WTC11 (cell line): Measurements from ENCODE around the gene CTNND2.

Source experiments
- CREB1 ChIP-seq: sonication (generic); formaldehyde crosslinking; IDR thresholded peaks from 2 replicates; pipeline ENCODE4 v1.8.0; 2023; ENCODE audit warnings: mild to moderate bottlenecking, missing genetic modification reagents
- E2F1 ChIP-seq: sonication (generic); formaldehyde crosslinking; IDR thresholded peaks from 2 replicates; pipeline ENCODE4 v1.8.0; 2022; ENCODE audit warnings: mild to moderate bottlenecking, missing genetic modification reagents
- JAZF1 ChIP-seq: fragments of 250-450 bp; sonication (Bioruptor Pico); IDR thresholded peaks from 2 replicates; pipeline ENCODE4 v1.9.0; 2021; ENCODE audit warnings: moderate library complexity, mild to moderate bottlenecking, inconsistent platforms
- JUN ChIP-seq: sonication (generic); formaldehyde crosslinking; IDR thresholded peaks from 2 replicates; pipeline ENCODE4 v1.8.0; 2023; ENCODE audit warnings: mild to moderate bottlenecking, missing genetic modification reagents
- MAX ChIP-seq: sonication (generic); formaldehyde crosslinking; IDR thresholded peaks from 2 replicates; pipeline ENCODE4 v1.8.0; 2022; ENCODE audit warnings: mild to moderate bottlenecking, missing genetic modification reagents
- PREB ChIP-seq: sonication (generic); formaldehyde crosslinking; IDR thresholded peaks from 2 replicates; pipeline ENCODE4 v1.8.1; 2022; ENCODE audit warnings: mild to moderate bottlenecking, missing genetic modification reagents, moderate library complexity, borderline replicate concordance
- SMAD3 ChIP-seq: sonication (generic); formaldehyde crosslinking; IDR thresholded peaks from 2 replicates; pipeline ENCODE4 v1.8.0; 2022; ENCODE audit warnings: missing genetic modification reagents, mild to moderate bottlenecking, borderline replicate concordance
- TEAD4 ChIP-seq: sonication (generic); formaldehyde crosslinking; IDR thresholded peaks from 2 replicates; pipeline ENCODE4 v1.8.0; 2022; ENCODE audit warnings: mild to moderate bottlenecking, missing genetic modification reagents
- USF2 ChIP-seq: sonication (generic); formaldehyde crosslinking; IDR thresholded peaks from 2 replicates; pipeline ENCODE4 v1.8.1; 2023; ENCODE audit warnings: mild to moderate bottlenecking, missing genetic modification reagents, moderate library complexity
- ZNF263 ChIP-seq: sonication (generic); formaldehyde crosslinking; IDR thresholded peaks from 2 replicates; pipeline ENCODE4 v1.8.1; 2022; ENCODE audit warnings: low read depth, mild to moderate bottlenecking, moderate library complexity, missing genetic modification reagents
- TF ChIP-seq, protein P1 (sequence below): fragments of 200-600 bp; IDR thresholded peaks from 2 replicates; pipeline ENCODE4 v1.8.0; 2022; ENCODE audit warnings: antibody characterized with exemption
- TF ChIP-seq, protein P2 (sequence below): sonication (generic); formaldehyde crosslinking; IDR thresholded peaks from 2 replicates; pipeline ENCODE4 v1.8.1; 2023; ENCODE audit warnings: mild to moderate bottlenecking, missing genetic modification reagents, borderline replicate concordance
- TF ChIP-seq, protein P3 (sequence below): sonication (generic); formaldehyde crosslinking; IDR thresholded peaks from 2 replicates; pipeline ENCODE4 v1.8.1; 2022; ENCODE audit warnings: low read depth, missing genetic modification reagents, borderline replicate concordance
- TF ChIP-seq, protein P4 (sequence below): sonication (generic); formaldehyde crosslinking; conservative IDR thresholded peaks from 2 replicates; pipeline ENCODE4 v1.8.1; 2022; ENCODE audit warnings: mild to moderate bottlenecking, missing genetic modification reagents

DNA sequence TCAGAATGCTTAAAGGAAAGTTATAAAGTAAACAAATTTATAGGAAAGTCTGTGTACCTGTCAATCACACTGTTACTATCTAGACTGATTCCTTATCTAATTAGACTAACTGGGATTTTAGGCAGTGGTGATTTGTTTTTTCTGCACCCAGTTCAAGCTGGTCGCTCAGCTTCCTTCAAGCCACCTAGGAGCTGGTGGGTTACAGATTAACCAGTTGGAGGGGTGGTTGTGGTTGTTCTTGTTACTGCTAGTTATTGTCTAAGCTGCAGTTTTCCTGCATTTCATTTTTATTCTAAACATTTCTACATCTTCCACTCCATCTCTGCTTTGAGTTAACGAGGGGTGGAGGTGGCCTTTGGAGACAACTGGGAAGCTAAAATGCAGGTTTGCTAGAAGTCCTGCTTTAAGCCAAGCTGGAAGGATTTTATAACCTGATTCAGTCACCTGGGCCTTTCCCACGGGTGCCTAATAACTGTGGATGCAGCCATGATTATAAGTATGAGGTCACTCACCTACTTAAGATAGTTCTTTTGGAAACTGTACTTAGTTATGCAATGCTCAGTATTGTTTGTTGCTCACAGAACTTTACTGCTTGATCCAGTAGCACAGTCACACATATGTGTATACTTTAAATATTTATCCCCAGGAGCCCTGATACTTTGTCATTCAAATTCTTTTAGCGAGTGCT, 839.3 kb downstream of the CTNND2 start:
- TF ChIP-seq, protein P1, sequence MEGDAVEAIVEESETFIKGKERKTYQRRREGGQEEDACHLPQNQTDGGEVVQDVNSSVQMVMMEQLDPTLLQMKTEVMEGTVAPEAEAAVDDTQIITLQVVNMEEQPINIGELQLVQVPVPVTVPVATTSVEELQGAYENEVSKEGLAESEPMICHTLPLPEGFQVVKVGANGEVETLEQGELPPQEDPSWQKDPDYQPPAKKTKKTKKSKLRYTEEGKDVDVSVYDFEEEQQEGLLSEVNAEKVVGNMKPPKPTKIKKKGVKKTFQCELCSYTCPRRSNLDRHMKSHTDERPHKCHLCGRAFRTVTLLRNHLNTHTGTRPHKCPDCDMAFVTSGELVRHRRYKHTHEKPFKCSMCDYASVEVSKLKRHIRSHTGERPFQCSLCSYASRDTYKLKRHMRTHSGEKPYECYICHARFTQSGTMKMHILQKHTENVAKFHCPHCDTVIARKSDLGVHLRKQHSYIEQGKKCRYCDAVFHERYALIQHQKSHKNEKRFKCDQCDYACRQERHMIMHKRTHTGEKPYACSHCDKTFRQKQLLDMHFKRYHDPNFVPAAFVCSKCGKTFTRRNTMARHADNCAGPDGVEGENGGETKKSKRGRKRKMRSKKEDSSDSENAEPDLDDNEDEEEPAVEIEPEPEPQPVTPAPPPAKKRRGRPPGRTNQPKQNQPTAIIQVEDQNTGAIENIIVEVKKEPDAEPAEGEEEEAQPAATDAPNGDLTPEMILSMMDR: no peak
- no peak for TF ChIP-seq ZNF263
- TF ChIP-seq JUN: no peak
- TF ChIP-seq SMAD3 (CRISPR knock-in tag): no peak
- TF ChIP-seq, protein P2, sequence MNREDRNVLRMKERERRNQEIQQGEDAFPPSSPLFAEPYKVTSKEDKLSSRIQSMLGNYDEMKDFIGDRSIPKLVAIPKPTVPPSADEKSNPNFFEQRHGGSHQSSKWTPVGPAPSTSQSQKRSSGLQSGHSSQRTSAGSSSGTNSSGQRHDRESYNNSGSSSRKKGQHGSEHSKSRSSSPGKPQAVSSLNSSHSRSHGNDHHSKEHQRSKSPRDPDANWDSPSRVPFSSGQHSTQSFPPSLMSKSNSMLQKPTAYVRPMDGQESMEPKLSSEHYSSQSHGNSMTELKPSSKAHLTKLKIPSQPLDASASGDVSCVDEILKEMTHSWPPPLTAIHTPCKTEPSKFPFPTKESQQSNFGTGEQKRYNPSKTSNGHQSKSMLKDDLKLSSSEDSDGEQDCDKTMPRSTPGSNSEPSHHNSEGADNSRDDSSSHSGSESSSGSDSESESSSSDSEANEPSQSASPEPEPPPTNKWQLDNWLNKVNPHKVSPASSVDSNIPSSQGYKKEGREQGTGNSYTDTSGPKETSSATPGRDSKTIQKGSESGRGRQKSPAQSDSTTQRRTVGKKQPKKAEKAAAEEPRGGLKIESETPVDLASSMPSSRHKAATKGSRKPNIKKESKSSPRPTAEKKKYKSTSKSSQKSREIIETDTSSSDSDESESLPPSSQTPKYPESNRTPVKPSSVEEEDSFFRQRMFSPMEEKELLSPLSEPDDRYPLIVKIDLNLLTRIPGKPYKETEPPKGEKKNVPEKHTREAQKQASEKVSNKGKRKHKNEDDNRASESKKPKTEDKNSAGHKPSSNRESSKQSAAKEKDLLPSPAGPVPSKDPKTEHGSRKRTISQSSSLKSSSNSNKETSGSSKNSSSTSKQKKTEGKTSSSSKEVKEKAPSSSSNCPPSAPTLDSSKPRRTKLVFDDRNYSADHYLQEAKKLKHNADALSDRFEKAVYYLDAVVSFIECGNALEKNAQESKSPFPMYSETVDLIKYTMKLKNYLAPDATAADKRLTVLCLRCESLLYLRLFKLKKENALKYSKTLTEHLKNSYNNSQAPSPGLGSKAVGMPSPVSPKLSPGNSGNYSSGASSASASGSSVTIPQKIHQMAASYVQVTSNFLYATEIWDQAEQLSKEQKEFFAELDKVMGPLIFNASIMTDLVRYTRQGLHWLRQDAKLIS (CRISPR knock-in tag): no peak
- TF ChIP-seq CREB1 (CRISPR knock-in tag): no peak
- TF ChIP-seq, protein P3, sequence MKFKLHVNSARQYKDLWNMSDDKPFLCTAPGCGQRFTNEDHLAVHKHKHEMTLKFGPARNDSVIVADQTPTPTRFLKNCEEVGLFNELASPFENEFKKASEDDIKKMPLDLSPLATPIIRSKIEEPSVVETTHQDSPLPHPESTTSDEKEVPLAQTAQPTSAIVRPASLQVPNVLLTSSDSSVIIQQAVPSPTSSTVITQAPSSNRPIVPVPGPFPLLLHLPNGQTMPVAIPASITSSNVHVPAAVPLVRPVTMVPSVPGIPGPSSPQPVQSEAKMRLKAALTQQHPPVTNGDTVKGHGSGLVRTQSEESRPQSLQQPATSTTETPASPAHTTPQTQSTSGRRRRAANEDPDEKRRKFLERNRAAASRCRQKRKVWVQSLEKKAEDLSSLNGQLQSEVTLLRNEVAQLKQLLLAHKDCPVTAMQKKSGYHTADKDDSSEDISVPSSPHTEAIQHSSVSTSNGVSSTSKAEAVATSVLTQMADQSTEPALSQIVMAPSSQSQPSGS (CRISPR knock-in tag): no peak
- no peak for TF ChIP-seq MAX (CRISPR knock-in tag)
- TF ChIP-seq USF2: no peak
- TF ChIP-seq JAZF1: no peak
- no peak for TF ChIP-seq TEAD4 (CRISPR knock-in tag)
- TF ChIP-seq PREB (CRISPR knock-in tag): no peak
- TF ChIP-seq, protein P4, sequence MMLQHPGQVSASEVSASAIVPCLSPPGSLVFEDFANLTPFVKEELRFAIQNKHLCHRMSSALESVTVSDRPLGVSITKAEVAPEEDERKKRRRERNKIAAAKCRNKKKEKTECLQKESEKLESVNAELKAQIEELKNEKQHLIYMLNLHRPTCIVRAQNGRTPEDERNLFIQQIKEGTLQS (CRISPR knock-in tag): no peak
- no peak for TF ChIP-seq E2F1 (CRISPR knock-in tag)
